B cell (primary cell): ENCODE results near the gene RPS24. TPM values are rescaled to one million over a fixed set of nuclear protein-coding genes. Genes with fewer than 3 reads are reported as not detected.

Source experiments
- ATAC-seq: fragments of 200-7000 bp; cut with Tn5 transposase; one replicate; pipeline ENCODE4 v1.10.0; 2021; ENCODE audit warnings: low read depth, mild to moderate bottlenecking, moderate number of reproducible peaks, moderate library complexity
- CTCF ChIA-PET: fragments of 350-600 bp; sonication (Branson Sonifier 250); formaldehyde crosslinking; loops from one replicate; lab custom pipeline; 2021; ENCODE audit warnings: antibody characterized with exemption, inconsistent platforms; lab: Charles Lee
- POLR2A ChIA-PET: fragments of 350-600 bp; sonication (Branson Sonifier 250); formaldehyde crosslinking; loops from one replicate; lab custom pipeline; 2021; ENCODE audit warnings: antibody characterized with exemption; lab: Charles Lee
- DNase-seq: peaks from one replicate; pipeline ENCODE4 v3.0.0; 2013
- H2AFZ ChIP-seq: 2 replicates; pipeline ENCODE4 v1.6.1; 2012; ENCODE audit warnings: mild to moderate bottlenecking, low read depth, low read length; ENCODE audit not compliant: insufficient read depth, poor library complexity, severe bottlenecking
- H3K27ac ChIP-seq, 2 donors: 1 replicate in 1 of 2; 2 replicates in 1 of 2; pipeline ENCODE4 v1.5.1; 2012 to 2013; ENCODE audit warnings: low read length in 2 of 2, mild to moderate bottlenecking in 2 of 2, moderate library complexity in 1 of 2
- H3K27me3 ChIP-seq, 4 experiments: fragments of 200-600 bp in 1 of 4; sonication (generic) in 1 of 4; replicated peaks in 1 of 4; 1 replicate in 2 of 4; 2 replicates in 2 of 4; pipeline versions ENCODE4 v1.6.1 to v1.7.0; 2013 to 2016; ENCODE audit warnings: low read length in 3 of 4, mild to moderate bottlenecking in 2 of 4, mixed read lengths in 1 of 4, moderate library complexity in 1 of 4; ENCODE audit not compliant: insufficient read depth in 4 of 4, control insufficient read depth in 3 of 4; ENCODE audit errors: control extremely low read depth in 1 of 4
- H3K36me3 ChIP-seq, 2 experiments: replicated peaks in 1 of 2; 1 replicate in 1 of 2; 2 replicates in 1 of 2; pipeline versions ENCODE4 v1.6.1 to v1.7.1; 2013; ENCODE audit warnings: low read length in 1 of 2; ENCODE audit not compliant: insufficient read depth in 2 of 2, control insufficient read depth in 1 of 2; ENCODE audit errors: control extremely low read depth in 1 of 2, extremely low read depth in 1 of 2
- H3K4me1 ChIP-seq, 2 donors: fragments of 200-600 bp in 1 of 2; sonication (generic) in 1 of 2; 1 replicate in 1 of 2; 2 replicates in 1 of 2; pipeline versions ENCODE4 v1.5.1 to v1.6.1; 2013 to 2017; ENCODE audit warnings: low read length in 2 of 2; ENCODE audit not compliant: control insufficient read depth in 2 of 2, insufficient read depth in 2 of 2
- H3K4me2 ChIP-seq: replicated peaks from 2 replicates; pipeline ENCODE3; 2012; ENCODE audit warnings: mild to moderate bottlenecking, low read depth, low read length; ENCODE audit not compliant: poor library complexity, severe bottlenecking
- H3K4me3 ChIP-seq, 5 experiments: fragments of 200-600 bp in 1 of 5; sonication (generic) in 1 of 5; 1 replicate in 3 of 5; 2 replicates in 2 of 5; pipeline versions ENCODE4 v1.5.1 to v1.7.0; 2011 to 2016; ENCODE audit warnings: low read length in 4 of 5, mild to moderate bottlenecking in 4 of 5, low read depth in 2 of 5, control low read depth in 1 of 5, moderate library complexity in 1 of 5; ENCODE audit not compliant: insufficient read depth in 1 of 5; ENCODE audit errors: control extremely low read depth in 1 of 5, extremely low read depth in 1 of 5
- H3K79me2 ChIP-seq: fragments of 200-600 bp; sonication (generic); one replicate; pipeline ENCODE4 v1.6.0; 2016; ENCODE audit warnings: low read length; ENCODE audit not compliant: control insufficient read depth, insufficient read depth
- H3K9ac ChIP-seq: fragments of 200-600 bp; sonication (generic); 2 replicates; pipeline ENCODE4 v1.6.1; 2017; ENCODE audit warnings: mild to moderate bottlenecking, low read length, moderate library complexity
- H3K9me3 ChIP-seq, 3 donors: one replicate each; pipeline versions ENCODE4 v1.6.1 to v1.7.1; 2013; ENCODE audit warnings: low read length in 2 of 3; ENCODE audit not compliant: control insufficient read depth in 2 of 3, insufficient read depth in 1 of 3; ENCODE audit errors: control extremely low read depth in 1 of 3
- H4K20me1 ChIP-seq: 2 replicates; pipeline ENCODE4 v1.6.0; 2012; ENCODE audit warnings: mild to moderate bottlenecking, low read length; ENCODE audit not compliant: insufficient read depth, control insufficient read depth, poor library complexity, severe bottlenecking
- H3K27ac Mint-ChIP-seq: one replicate; pipeline ENCODE4 v1.8.0; 2021; ENCODE audit warnings: mixed read lengths
- H3K27me3 Mint-ChIP-seq: one replicate; pipeline ENCODE4 v1.8.0; 2021; ENCODE audit warnings: mixed read lengths
- H3K4me1 Mint-ChIP-seq: one replicate; pipeline ENCODE4 v1.8.0; 2021; ENCODE audit warnings: mixed read lengths
- H3K4me3 Mint-ChIP-seq: one replicate; pipeline ENCODE4 v1.8.0; 2021; ENCODE audit warnings: mixed read lengths
- H3K9me3 Mint-ChIP-seq: one replicate; pipeline ENCODE4 v1.8.0; 2022; ENCODE audit warnings: mixed read lengths; ENCODE audit not compliant: insufficient read depth
- EZH2 ChIP-seq: IDR thresholded peaks from 2 replicates; pipeline ENCODE4 v1.6.1; 2012; ENCODE audit warnings: borderline replicate concordance, low read depth, mild to moderate bottlenecking, moderate library complexity, low read length; ENCODE audit not compliant: insufficient read depth, poor library complexity, severe bottlenecking
- WGBS: methylation state at CpG from one replicate; pipeline ENCODE4 v1.1.5; 2013; ENCODE audit warnings: missing lambda C conversion rate; ENCODE audit not compliant: insufficient coverage; 5-methylcytosine and 5-hydroxymethylcytosine counted together
- intact Hi-C: fragments of 100-400 bp; cut with micrococcal nuclease; formaldehyde crosslinking; loops from one replicate; pipeline ENCODE4 v1.10.0; 2022
- polyA plus RNA-seq: library from polyadenylated mRNA; depleted of rRNA; stranded (reverse); fragments of >200 nt; gene quantifications from 2 replicates; pipeline ENCODE4 v1.2.3, GENCODE V29; 2012
- total RNA-seq, 2 donors: library from RNA; stranded (reverse); fragments of 120-200 nt in 1 of 2; gene quantifications; 1 replicate in 1 of 2; 2 replicates in 1 of 2; pipeline versions ENCODE4 v1.2.3 to v1.2.4, GENCODE V29; 2013 to 2022
- TF ChIP-seq, protein P1 (sequence below): fragments of 200-600 bp; IDR thresholded peaks from one replicate; pipeline ENCODE4 v1.8.0; 2022; ENCODE audit warnings: antibody characterized with exemption, mild to moderate bottlenecking

RPS24 gene
- total and polyA plus RNA-seq, 2 donors (not counting 1 experiment from before 2014, with no cell fraction given), result 1,249 to 2,320 TPM

DNA sequence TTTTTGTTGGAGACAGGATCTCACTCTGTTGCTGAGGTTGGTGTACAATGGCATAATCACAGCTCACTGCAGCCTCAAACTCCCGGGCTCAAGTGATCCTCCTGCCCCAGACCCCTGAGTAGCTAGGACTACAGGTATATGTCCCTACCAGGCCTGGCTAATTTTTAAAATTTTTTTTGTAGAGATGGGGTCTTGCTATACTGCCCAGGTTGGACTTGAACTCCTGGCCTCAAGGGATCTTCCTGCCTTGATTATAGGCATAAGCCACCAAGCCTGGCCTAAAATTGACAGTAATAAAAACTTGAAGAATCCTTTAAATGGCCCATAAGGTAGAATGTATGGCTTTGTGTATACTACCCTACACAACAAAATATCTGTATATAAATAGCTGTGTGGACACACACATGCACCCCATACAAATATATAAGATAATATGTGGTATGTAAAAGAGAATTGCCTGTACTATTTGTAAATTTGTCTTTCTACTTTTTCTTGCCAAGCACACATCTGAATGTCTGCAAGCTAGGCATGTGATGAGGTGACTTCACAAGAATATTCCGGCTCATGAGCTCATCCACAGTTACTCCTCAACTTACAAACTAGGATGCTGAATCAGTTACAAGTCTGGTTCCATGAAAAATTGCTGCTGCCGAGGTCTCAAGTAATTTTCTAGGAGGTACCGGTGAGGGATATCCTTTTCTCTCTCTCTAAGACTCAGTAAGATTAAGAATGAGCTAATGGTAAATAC, 30.9 kb upstream of the RPS24 start:
- no peak for ATAC-seq
- DNase-seq, result no peak
- Histone ChIP-seq H3K27ac (no peak overlapping the region), H3K4me1 (no peaks in the 10 kb centered on the region), H2AFZ (no peak overlapping the region), H3K9me3 (peaks cover 0 to 2% (median 0%) of the 10 kb centered on the region in 3 donors), H3K4me3 (no peak overlapping the region), H3K27me3 (no peaks in the 10 kb centered on the region), H4K20me1 (no peaks in the 10 kb centered on the region), H3K36me3 (peaks cover 9 to 75% of the 10 kb centered on the region in 2 experiments), H3K79me2 (no peaks in the 10 kb centered on the region), H3K9ac (no peak overlapping the region), H3K4me2 (no peak overlapping the region)
- TF ChIP-seq, protein P1, sequence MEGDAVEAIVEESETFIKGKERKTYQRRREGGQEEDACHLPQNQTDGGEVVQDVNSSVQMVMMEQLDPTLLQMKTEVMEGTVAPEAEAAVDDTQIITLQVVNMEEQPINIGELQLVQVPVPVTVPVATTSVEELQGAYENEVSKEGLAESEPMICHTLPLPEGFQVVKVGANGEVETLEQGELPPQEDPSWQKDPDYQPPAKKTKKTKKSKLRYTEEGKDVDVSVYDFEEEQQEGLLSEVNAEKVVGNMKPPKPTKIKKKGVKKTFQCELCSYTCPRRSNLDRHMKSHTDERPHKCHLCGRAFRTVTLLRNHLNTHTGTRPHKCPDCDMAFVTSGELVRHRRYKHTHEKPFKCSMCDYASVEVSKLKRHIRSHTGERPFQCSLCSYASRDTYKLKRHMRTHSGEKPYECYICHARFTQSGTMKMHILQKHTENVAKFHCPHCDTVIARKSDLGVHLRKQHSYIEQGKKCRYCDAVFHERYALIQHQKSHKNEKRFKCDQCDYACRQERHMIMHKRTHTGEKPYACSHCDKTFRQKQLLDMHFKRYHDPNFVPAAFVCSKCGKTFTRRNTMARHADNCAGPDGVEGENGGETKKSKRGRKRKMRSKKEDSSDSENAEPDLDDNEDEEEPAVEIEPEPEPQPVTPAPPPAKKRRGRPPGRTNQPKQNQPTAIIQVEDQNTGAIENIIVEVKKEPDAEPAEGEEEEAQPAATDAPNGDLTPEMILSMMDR, result no peak
- no peak for TF ChIP-seq EZH2
- Mint-ChIP-seq H3K4me3 (no peak overlapping the region), H3K27me3 (no peaks in the 10 kb centered on the region), H3K4me1 (no peaks in the 10 kb centered on the region), H3K9me3 (no peaks in the 10 kb centered on the region), H3K27ac (no peak overlapping the region)
- ChIA-PET CTCF (no interaction called here), POLR2A (no interaction called here)
- intact Hi-C loops, result no loop called here
- 100% methylated on average over 1 of the region's 4 CpGs for WGBS

- Histone ChIP-seq H3K36me3 (peaks cover 14 to 83% of the 10 kb centered on the region in 2 experiments), H3K4me2 (no peak overlapping the region), H3K79me2 (no peaks in the 10 kb centered on the region), H3K27me3 (no peaks in the 10 kb centered on the region), H3K27ac (no peak overlapping the region), H2AFZ (no peak overlapping the region), H3K4me1 (no peaks in the 10 kb centered on the region), H3K9me3 (no peaks in the 10 kb centered on the region), H4K20me1 (no peaks in the 10 kb centered on the region), H3K4me3 (no peak overlapping the region), H3K9ac (no peak overlapping the region)
- Mint-ChIP-seq H3K27ac (no peak overlapping the region), H3K9me3 (no peaks in the 10 kb centered on the region), H3K4me1 (no peaks in the 10 kb centered on the region), H3K4me3 (no peak overlapping the region), H3K27me3 (no peaks in the 10 kb centered on the region)
- CTCF ChIA-PET, result no interaction called here
- 95% methylated on average over 8 of the region's 16 CpGs for WGBS
- POLR2A ChIA-PET, result no interaction called here
- intact Hi-C loops, result no loop called here
- TF ChIP-seq, protein P1, result no peak
- no peak for TF ChIP-seq EZH2
- ATAC-seq, result no peak
- DNase-seq, result no peak
Measured at GRCh38 chr10:78004215-78005026, 29.2 kb upstream of the RPS24 start.
